Parathyroid adenoma (tissue), 2 donors: ENCODE data around the gene EPHB1.
"Not testable (repeated sequence)": the region's sequence is repeated elsewhere in the genome, so short reads cannot be mapped to it uniquely, and the experiment has no call there.

Experiments used
- H2AFZ ChIP-seq: fragments of 300-600 bp; sonication (generic); one replicate; pipeline ENCODE4 v1.7.0; 2017; ENCODE audit warnings: antibody characterized with exemption, mild to moderate bottlenecking
- H3K27ac ChIP-seq: fragments of 300-600 bp; sonication (generic); one replicate; pipeline ENCODE4 v1.7.0; 2017
- H3K27me3 ChIP-seq: fragments of 300-600 bp; sonication (generic); one replicate; pipeline ENCODE4 v1.7.0; 2017; ENCODE audit warnings: low read length; ENCODE audit not compliant: control insufficient read depth, insufficient read depth
- H3K36me3 ChIP-seq: fragments of 300-600 bp; sonication (generic); one replicate; pipeline ENCODE4 v1.7.0; 2017; ENCODE audit warnings: low read length; ENCODE audit not compliant: control insufficient read depth, insufficient read depth
- H3K4me1 ChIP-seq: fragments of 300-600 bp; sonication (generic); one replicate; pipeline ENCODE4 v1.7.0; 2017; ENCODE audit warnings: control low read depth
- H3K4me2 ChIP-seq: fragments of 300-600 bp; sonication (generic); one replicate; pipeline ENCODE4 v1.7.0; 2017; ENCODE audit warnings: low read length
- H3K4me3 ChIP-seq: fragments of 300-600 bp; sonication (generic); one replicate; pipeline ENCODE4 v1.7.0; 2017; ENCODE audit warnings: low read depth, low read length
- H3K79me2 ChIP-seq: fragments of 300-600 bp; sonication (generic); one replicate; pipeline ENCODE4 v1.7.0; 2017; ENCODE audit warnings: control low read depth
- H3K9ac ChIP-seq: fragments of 300-600 bp; sonication (generic); one replicate; pipeline ENCODE4 v1.7.0; 2017; ENCODE audit warnings: mild to moderate bottlenecking
- H3K9me3 ChIP-seq: fragments of 300-600 bp; sonication (generic); one replicate; pipeline ENCODE4 v1.7.0; 2017; ENCODE audit warnings: low read length; ENCODE audit not compliant: control insufficient read depth
- TF ChIP-seq, protein P1 (sequence below): fragments of 300-600 bp; sonication (generic); IDR thresholded peaks from one replicate; pipeline ENCODE4 v1.7.0; 2017; ENCODE audit warnings: antibody characterized with exemption, mild to moderate bottlenecking
- donor health status: primary hyperparathyroidism.

EPHB1 gene

GRCh38 chr3:135034291-135034768, 239.3 kb downstream of the EPHB1 start:
- Histone ChIP-seq H3K79me2 (no peaks in the 10 kb centered on the region), H3K27me3 (peaks cover 3% of the 10 kb centered on the region), H3K27ac (peak overlapping the region; percentile 6), H3K4me3 (no peak overlapping the region), H3K9me3 (no peaks in the 10 kb centered on the region), H3K4me1 (peaks cover 9% of the 10 kb centered on the region), H3K4me2 (no peak overlapping the region), H3K36me3 (no peaks in the 10 kb centered on the region), H2AFZ (peak overlapping the region; percentile 39), H3K9ac (no peak overlapping the region)
- TF ChIP-seq, protein P1, sequence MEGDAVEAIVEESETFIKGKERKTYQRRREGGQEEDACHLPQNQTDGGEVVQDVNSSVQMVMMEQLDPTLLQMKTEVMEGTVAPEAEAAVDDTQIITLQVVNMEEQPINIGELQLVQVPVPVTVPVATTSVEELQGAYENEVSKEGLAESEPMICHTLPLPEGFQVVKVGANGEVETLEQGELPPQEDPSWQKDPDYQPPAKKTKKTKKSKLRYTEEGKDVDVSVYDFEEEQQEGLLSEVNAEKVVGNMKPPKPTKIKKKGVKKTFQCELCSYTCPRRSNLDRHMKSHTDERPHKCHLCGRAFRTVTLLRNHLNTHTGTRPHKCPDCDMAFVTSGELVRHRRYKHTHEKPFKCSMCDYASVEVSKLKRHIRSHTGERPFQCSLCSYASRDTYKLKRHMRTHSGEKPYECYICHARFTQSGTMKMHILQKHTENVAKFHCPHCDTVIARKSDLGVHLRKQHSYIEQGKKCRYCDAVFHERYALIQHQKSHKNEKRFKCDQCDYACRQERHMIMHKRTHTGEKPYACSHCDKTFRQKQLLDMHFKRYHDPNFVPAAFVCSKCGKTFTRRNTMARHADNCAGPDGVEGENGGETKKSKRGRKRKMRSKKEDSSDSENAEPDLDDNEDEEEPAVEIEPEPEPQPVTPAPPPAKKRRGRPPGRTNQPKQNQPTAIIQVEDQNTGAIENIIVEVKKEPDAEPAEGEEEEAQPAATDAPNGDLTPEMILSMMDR, result no peak

GRCh38 chr3:135034891-135035440, 239.9 kb downstream of the EPHB1 start:
- no peak overlapping the region for H3K4me2 ChIP-seq
- H3K27me3 ChIP-seq, result peaks cover 3% of the 10 kb centered on the region
- H3K4me1 ChIP-seq, result peaks cover 9% of the 10 kb centered on the region
- no peaks in the 10 kb centered on the region for H3K79me2 ChIP-seq
- H3K4me3 ChIP-seq, result no peak overlapping the region
- TF ChIP-seq, protein P1, result no peak
- no peak overlapping the region for H3K27ac ChIP-seq
- H3K9ac ChIP-seq, result no peak overlapping the region
- H3K9me3 ChIP-seq, result no peaks in the 10 kb centered on the region
- no peaks in the 10 kb centered on the region for H3K36me3 ChIP-seq
- H2AFZ ChIP-seq, result peak overlapping the region; percentile 39

DNA sequence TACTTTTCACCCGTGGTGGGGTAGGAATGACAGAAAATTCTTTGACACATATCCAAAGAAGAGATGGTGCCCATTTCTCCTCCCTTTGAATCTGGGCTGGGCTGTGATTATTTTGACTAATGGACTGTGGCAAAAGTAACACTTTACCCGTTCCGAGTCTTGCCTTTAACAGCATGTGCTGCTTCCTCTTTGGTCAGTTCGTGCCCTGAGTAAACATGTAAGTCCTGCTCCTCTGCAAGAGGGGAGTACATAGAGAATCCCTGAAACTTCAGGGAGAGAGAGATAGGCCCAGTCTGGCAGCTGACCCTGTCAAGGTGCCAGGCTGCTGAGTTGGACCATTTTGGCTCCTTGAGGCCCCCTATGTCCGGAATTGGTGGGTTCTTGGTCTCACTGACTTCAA, 243.1 kb downstream of the EPHB1 start:
- no peaks in the 10 kb centered on the region for H3K9me3 ChIP-seq
- H3K9ac ChIP-seq, result no peak overlapping the region
- no peaks in the 10 kb centered on the region for H3K27me3 ChIP-seq
- H3K27ac ChIP-seq, result no peak overlapping the region
- H3K4me2 ChIP-seq, result no peak overlapping the region
- TF ChIP-seq, protein P1, result no peak
- H3K4me1 ChIP-seq, result peaks cover 13% of the 10 kb centered on the region
- no peaks in the 10 kb centered on the region for H3K79me2 ChIP-seq
- H3K36me3 ChIP-seq, result no peaks in the 10 kb centered on the region
- no peak overlapping the region for H3K4me3 ChIP-seq
- no peak overlapping the region for H2AFZ ChIP-seq

DNA sequence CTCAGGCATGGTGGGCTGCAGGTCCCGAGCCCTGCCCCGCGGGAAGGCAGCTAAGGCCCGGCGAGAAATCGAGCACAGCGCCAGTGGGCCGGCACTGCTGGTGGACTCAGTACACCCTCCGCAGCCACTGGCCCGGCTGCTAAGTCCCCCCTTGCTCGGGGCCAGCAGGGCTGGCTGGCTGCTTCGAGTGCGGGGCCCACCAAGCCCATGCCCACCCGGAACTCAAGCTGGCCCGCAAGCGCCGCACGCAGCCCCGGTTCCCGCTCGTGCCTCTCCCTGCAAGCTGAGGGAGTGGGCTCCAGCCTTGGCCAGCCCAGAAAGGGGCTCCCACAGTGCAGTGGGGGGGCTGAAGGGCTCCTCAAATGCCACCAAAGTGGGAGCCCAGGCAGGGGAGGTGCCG, 244.5 kb downstream of the EPHB1 start:
- not testable (repeated sequence) for H3K36me3 ChIP-seq, H3K4me3 ChIP-seq, H3K9ac ChIP-seq, H3K27ac ChIP-seq, H3K9me3 ChIP-seq, H3K79me2 ChIP-seq, H3K4me1 ChIP-seq, H3K27me3 ChIP-seq, H3K4me2 ChIP-seq, H2AFZ ChIP-seq

DNA sequence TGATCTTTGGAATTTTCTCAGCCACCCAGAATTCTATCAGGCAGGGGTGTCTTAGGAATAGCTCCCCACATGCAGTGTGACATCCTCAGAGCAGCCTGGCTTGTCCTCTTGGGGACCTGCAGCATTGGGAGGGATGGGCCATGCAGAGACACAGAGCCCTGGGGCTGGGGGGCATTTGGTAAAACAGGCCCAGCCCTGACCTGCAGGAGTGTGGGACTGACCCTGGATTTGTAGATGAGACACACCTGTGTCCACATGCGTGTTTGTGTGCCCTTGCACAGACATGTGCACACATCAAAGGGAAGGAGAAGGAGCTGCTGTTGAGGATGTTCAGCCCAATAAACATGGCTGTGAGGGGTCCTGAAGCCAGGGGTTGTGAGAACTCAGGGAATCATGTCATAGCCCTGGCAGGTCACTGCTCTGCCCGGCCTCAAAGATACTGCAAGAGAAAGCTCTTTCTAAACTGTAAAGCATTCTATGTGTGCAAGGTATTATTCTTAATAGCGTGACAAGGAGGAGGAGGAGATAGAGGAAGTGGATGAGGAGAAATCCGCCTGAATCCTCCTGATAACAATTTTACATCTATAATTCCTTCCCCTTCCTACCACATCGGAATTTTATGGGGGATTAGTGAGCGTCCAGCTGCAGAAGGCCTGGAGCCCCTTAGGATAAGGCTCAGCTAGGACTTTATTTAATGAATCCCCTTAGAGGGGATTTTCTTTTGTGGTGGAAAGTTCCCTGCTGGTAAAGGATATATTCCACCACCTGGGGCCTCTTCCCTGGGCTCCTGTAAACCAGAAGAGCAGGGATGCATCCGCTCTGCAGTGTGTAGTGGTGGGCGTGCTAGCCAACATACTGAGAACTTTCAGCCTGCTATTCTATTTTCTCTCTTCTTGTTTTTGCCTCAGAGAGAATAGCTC, 245.5 kb downstream of the EPHB1 start:
- H3K9me3 ChIP-seq, result no peaks in the 10 kb centered on the region
- TF ChIP-seq, protein P1, result no peak
- H3K4me1 ChIP-seq, result peaks cover 4% of the 10 kb centered on the region

More for the DNA sequence above, 245.5 kb downstream of the EPHB1 start:
- Histone ChIP-seq H2AFZ (no peak overlapping the region), H3K36me3 (no peaks in the 10 kb centered on the region), H3K4me2 (no peak overlapping the region), H3K4me3 (no peak overlapping the region), H3K9ac (no peak overlapping the region), H3K79me2 (no peaks in the 10 kb centered on the region), H3K27me3 (no peaks in the 10 kb centered on the region), H3K27ac (no peak overlapping the region)
